Neural progenitor cell (in vitro differentiated cells): ENCODE results near the gene PGAM1. TPM values are rescaled to one million over a fixed set of nuclear protein-coding genes. Genes with fewer than 3 reads are reported as not detected.

Experiments
- DNase-seq: peaks from one replicate; pipeline ENCODE4 v3.0.0-alpha.2; 2016; ENCODE audit warnings: low spot score
- H2AFZ ChIP-seq: fragments of 200-600 bp; sonication (generic); replicated peaks from 2 replicates; pipeline ENCODE4 v1.6.1; 2016; ENCODE audit warnings: antibody characterized with exemption
- H3F3A ChIP-seq: fragments of 200-600 bp; sonication (generic); 2 replicates; pipeline ENCODE4 v1.6.1; 2016; ENCODE audit warnings: antibody characterized with exemption, low read depth
- H3K27ac ChIP-seq: fragments of 200-600 bp; sonication (generic); 2 replicates; pipeline ENCODE4 v1.5.1; 2016; ENCODE audit warnings: mild to moderate bottlenecking
- H3K27me3 ChIP-seq: fragments of 200-600 bp; sonication (generic); 2 replicates; pipeline ENCODE4 v1.6.1; 2016; ENCODE audit warnings: mild to moderate bottlenecking, moderate library complexity
- H3K36me3 ChIP-seq: fragments of 200-600 bp; sonication (generic); 2 replicates; pipeline ENCODE4 v1.5.1; 2016
- H3K4me1 ChIP-seq: fragments of 200-600 bp; sonication (generic); 2 replicates; pipeline ENCODE4 v1.6.1; 2016; ENCODE audit warnings: mixed run types
- H3K4me2 ChIP-seq: fragments of 200-600 bp; sonication (generic); 2 replicates; pipeline ENCODE4 v1.6.1; 2016
- H3K4me3 ChIP-seq: fragments of 200-600 bp; sonication (generic); 2 replicates; pipeline ENCODE4 v1.5.1; 2016
- H3K79me2 ChIP-seq: fragments of 200-600 bp; sonication (generic); 2 replicates; pipeline ENCODE4 v1.6.1; 2016; ENCODE audit warnings: low read depth
- H3K9ac ChIP-seq: fragments of 200-600 bp; sonication (generic); 2 replicates; pipeline ENCODE4 v1.6.1; 2016
- H3K9me3 ChIP-seq: fragments of 200-600 bp; sonication (generic); 2 replicates; pipeline ENCODE4 v1.5.1; 2016; ENCODE audit warnings: low read depth
- H4K20me1 ChIP-seq: fragments of 200-600 bp; sonication (generic); 2 replicates; pipeline ENCODE4 v1.6.1; 2016; ENCODE audit warnings: low read depth
- H3K27ac Mint-ChIP-seq: 3 replicates; pipeline ENCODE4 v1.8.0; 2021; ENCODE audit warnings: mixed read lengths
- H3K27me3 Mint-ChIP-seq: 2 replicates; pipeline ENCODE4 v1.8.0; 2022; ENCODE audit warnings: low read depth, mild to moderate bottlenecking, inconsistent platforms, moderate library complexity, mixed read lengths; ENCODE audit not compliant: insufficient read depth
- H3K36me3 Mint-ChIP-seq: 3 replicates; pipeline ENCODE4 v1.8.0; 2021; ENCODE audit warnings: mixed read lengths
- H3K4me1 Mint-ChIP-seq: 3 replicates; pipeline ENCODE4 v1.8.0; 2021; ENCODE audit warnings: mixed read lengths
- H3K4me3 Mint-ChIP-seq: 3 replicates; pipeline ENCODE4 v1.8.0; 2021; ENCODE audit warnings: mild to moderate bottlenecking, moderate library complexity, mixed read lengths
- H3K9me3 Mint-ChIP-seq: 3 replicates; pipeline ENCODE4 v1.8.0; 2020; ENCODE audit warnings: mixed read lengths
- EZH2 ChIP-seq: fragments of 200-600 bp; sonication (generic); IDR thresholded peaks from 2 replicates; pipeline ENCODE4 v1.6.1; 2017; ENCODE audit warnings: antibody characterized with exemption, mild to moderate bottlenecking, moderate library complexity
- EZH2phosphoT487 ChIP-seq: fragments of 200-600 bp; sonication (generic); IDR thresholded peaks from 2 replicates; pipeline ENCODE4 v1.6.1; 2017; ENCODE audit warnings: antibody characterized with exemption
- total RNA-seq: library from RNA; depleted of rRNA; stranded (reverse); fragments of >200 nt; gene quantifications from 2 replicates; pipeline ENCODE4 v1.2.3, GENCODE V29; 2015; ENCODE audit warnings: low replicate concordance
- TF ChIP-seq, protein P1 (sequence below): fragments of 200-600 bp; sonication (generic); IDR thresholded peaks from 2 replicates; pipeline ENCODE4 v1.5.1; 2017; ENCODE audit warnings: antibody characterized with exemption, mild to moderate bottlenecking

The PGAM1 gene
- total RNA-seq, 1 donor from 2014 or later: 887 TPM

GRCh38 chr10:97384641-97385040, 41.4 kb upstream of the PGAM1 start:
- no peaks in the 10 kb centered on the region for H3K4me1 Mint-ChIP-seq
- Histone ChIP-seq H3K9me3 (no peaks in the 10 kb centered on the region), H4K20me1 (no peaks in the 10 kb centered on the region), H3F3A (no peaks in the 10 kb centered on the region), H3K9ac (no peak overlapping the region), H3K4me1 (no peaks in the 10 kb centered on the region), H2AFZ (no peak overlapping the region), H3K27ac (no peak overlapping the region), H3K4me3 (no peak overlapping the region), H3K27me3 (no peaks in the 10 kb centered on the region), H3K79me2 (no peaks in the 10 kb centered on the region), H3K4me2 (no peak overlapping the region), H3K36me3 (no peaks in the 10 kb centered on the region)
- DNase-seq: no peak
- peaks cover 6% of the 10 kb centered on the region for H3K36me3 Mint-ChIP-seq
- peaks cover 2% of the 10 kb centered on the region for H3K27me3 Mint-ChIP-seq
- H3K4me3 Mint-ChIP-seq: no peak overlapping the region
- H3K27ac Mint-ChIP-seq: no peak overlapping the region
- TF ChIP-seq EZH2 (no peak), EZH2phosphoT487 (no peak)
- TF ChIP-seq, protein P1, sequence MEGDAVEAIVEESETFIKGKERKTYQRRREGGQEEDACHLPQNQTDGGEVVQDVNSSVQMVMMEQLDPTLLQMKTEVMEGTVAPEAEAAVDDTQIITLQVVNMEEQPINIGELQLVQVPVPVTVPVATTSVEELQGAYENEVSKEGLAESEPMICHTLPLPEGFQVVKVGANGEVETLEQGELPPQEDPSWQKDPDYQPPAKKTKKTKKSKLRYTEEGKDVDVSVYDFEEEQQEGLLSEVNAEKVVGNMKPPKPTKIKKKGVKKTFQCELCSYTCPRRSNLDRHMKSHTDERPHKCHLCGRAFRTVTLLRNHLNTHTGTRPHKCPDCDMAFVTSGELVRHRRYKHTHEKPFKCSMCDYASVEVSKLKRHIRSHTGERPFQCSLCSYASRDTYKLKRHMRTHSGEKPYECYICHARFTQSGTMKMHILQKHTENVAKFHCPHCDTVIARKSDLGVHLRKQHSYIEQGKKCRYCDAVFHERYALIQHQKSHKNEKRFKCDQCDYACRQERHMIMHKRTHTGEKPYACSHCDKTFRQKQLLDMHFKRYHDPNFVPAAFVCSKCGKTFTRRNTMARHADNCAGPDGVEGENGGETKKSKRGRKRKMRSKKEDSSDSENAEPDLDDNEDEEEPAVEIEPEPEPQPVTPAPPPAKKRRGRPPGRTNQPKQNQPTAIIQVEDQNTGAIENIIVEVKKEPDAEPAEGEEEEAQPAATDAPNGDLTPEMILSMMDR: no peak
- H3K9me3 Mint-ChIP-seq: no peaks in the 10 kb centered on the region

DNA sequence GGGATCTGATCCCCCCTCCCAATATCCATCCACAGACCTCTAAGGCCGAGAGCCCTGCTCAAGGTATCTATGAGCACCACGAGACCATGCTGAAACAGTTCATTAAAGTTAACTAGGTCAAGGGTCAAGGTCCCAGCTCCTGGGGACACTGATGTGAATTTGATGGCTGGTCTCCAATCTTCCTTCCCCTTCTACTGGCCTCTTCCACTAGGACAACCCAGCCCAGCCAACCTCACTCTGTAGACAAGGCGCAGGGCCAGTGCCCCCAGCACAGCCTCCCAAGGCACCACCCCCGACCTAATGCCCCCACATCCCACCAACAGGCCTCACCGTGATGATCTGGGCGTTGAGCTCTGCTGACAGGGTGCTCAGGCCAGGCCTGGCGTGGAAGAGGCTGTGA, 40.4 kb upstream of the PGAM1 start:
- H3K4me1 Mint-ChIP-seq: no peaks in the 10 kb centered on the region
- Histone ChIP-seq H3K4me1 (no peaks in the 10 kb centered on the region), H3K27me3 (no peaks in the 10 kb centered on the region), H3F3A (no peaks in the 10 kb centered on the region), H3K27ac (no peak overlapping the region), H3K9ac (no peak overlapping the region), H3K79me2 (no peaks in the 10 kb centered on the region), H3K4me3 (no peak overlapping the region), H3K9me3 (no peaks in the 10 kb centered on the region), H2AFZ (no peak overlapping the region), H3K4me2 (no peak overlapping the region), H3K36me3 (no peaks in the 10 kb centered on the region), H4K20me1 (no peaks in the 10 kb centered on the region)
- DNase-seq: no peak
- H3K9me3 Mint-ChIP-seq: no peaks in the 10 kb centered on the region
- TF ChIP-seq, protein P1: no peak
- no peak for TF ChIP-seq EZH2
- TF ChIP-seq EZH2phosphoT487: no peak
- H3K27ac Mint-ChIP-seq: no peak overlapping the region
- H3K27me3 Mint-ChIP-seq: peaks cover 2% of the 10 kb centered on the region
- no peak overlapping the region for H3K4me3 Mint-ChIP-seq
- peaks cover 6% of the 10 kb centered on the region for H3K36me3 Mint-ChIP-seq

GRCh38 chr10:97388152-97388551, 37.8 kb upstream of the PGAM1 start:
- H3K4me1 Mint-ChIP-seq: no peaks in the 10 kb centered on the region
- no peaks in the 10 kb centered on the region for H3F3A ChIP-seq
- H3K9ac ChIP-seq: no peak overlapping the region
- no peaks in the 10 kb centered on the region for H3K36me3 ChIP-seq
- H3K4me1 ChIP-seq: no peaks in the 10 kb centered on the region
- H3K27me3 Mint-ChIP-seq: peaks cover 2% of the 10 kb centered on the region
- no peaks in the 10 kb centered on the region for H3K9me3 Mint-ChIP-seq
- no peak overlapping the region for H3K4me2 ChIP-seq
- H3K4me3 ChIP-seq: no peak overlapping the region
- no peak overlapping the region for H3K4me3 Mint-ChIP-seq
- H3K9me3 ChIP-seq: no peaks in the 10 kb centered on the region
- H3K27ac ChIP-seq: no peak overlapping the region
- H2AFZ ChIP-seq: no peak overlapping the region
- H3K79me2 ChIP-seq: no peaks in the 10 kb centered on the region
- no peaks in the 10 kb centered on the region for H3K27me3 ChIP-seq
- H3K36me3 Mint-ChIP-seq: peaks cover 9% of the 10 kb centered on the region
- H3K27ac Mint-ChIP-seq: no peak overlapping the region
- TF ChIP-seq, protein P1: no peak
- TF ChIP-seq EZH2phosphoT487: no peak
- DNase-seq: no peak
- H4K20me1 ChIP-seq: no peaks in the 10 kb centered on the region
